ENCODE measurements around the gene UGGT2.
"Not testable (repeated sequence)": the region's sequence is repeated elsewhere in the genome, so short reads cannot be mapped to it uniquely, and the experiment has no call there.

Gene UGGT2

DNA sequence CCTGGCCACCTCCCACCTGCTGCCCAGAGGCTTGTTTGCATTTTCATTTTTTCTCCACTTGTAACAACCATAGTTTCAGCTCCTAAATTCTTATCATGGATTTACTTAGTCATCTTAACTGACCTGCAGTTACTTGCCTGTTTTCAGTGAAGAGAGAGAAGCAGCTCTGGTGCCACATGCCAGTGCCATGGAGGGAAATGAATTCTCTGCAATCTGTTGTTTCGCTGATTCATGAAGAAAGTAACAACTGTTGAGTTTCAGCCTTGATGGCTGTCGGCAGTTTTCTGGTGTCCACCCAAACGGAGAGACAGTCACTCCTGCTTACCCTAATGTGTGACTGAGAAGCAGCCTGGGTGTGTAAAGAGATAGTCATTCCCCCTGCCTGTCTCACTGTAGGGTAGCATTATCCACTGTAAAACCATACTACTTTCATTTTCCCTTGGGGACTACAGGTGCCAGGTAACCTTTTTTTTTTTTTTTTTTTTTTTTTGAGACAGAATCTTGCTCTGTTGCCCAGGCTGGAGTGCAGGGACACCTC is 260.1 kb downstream of the UGGT2 start:
- DNase-seq (ENCODE audit: low read depth): peak; percentile 61

DNA sequence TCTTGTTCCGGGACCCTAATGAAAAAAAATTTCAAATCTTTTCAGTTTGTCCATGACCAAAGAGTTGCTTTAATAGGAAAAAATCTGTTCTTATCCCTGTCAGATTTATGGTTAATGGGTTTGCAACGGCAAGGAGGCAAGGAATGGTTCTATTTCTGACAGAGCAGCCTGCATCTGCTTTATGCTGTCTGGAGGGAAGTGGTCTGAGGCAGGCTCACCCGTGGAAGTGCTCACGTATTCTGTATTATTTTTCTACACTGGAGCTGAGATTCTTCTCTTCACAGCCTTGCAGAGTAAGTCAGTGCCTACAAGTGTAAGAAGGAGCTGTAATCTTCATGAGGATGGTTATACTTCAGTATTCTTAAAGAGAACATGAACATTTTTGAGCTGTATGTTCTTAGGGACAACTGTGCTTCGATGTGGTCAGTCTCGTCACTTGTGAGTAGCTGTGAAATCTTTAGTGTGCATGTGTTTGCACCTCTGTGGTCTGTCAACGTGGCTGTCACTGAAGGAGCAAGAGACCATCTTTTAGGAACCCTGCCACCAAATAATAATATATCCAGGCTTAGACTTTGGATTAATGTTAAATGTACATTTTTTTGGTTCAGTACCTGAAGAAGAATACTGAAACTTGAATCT is 262.0 kb downstream of the UGGT2 start:
- no peak for DNase-seq (ENCODE audit: low read depth)

DNA sequence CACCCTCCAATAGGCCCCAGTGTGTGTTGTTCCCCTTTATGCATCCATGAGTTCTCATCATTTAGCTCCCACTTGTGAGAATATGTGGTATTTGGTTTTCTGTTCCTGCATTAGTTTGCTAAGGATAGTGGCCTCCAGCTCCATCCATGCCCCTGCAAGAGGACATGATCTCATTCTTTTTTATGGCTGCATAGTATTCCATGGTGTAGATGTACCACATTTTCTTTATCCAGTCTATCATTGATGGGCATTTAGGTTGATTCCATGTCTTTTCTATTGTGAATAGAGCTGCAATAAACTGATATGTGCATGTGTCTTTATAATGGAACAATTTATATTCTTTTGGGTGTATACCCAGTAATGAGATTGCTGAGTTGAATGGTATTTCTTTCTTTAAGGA is 263.9 kb downstream of the UGGT2 start:
- not testable (repeated sequence) for DNase-seq (ENCODE audit: low read depth)

DNA sequence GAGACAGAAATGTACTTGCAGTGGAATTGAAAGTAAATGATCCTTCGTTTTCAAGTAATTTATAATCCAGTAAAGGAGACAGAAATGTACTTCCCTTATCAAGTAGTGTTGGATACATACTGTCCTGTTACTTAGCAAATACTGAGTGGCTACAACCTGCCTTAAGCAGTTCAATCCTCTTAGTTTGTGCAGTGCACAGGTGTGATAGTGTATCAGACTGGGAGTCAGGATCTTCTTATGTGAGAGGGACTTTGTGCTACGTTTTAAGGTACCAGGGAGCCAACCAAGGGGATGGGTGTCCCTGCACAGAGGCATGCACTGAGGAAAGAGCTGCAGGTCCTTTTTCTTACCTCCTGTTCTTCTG is 265.1 kb downstream of the UGGT2 start:
- no peak for DNase-seq (ENCODE audit: low read depth)

DNA sequence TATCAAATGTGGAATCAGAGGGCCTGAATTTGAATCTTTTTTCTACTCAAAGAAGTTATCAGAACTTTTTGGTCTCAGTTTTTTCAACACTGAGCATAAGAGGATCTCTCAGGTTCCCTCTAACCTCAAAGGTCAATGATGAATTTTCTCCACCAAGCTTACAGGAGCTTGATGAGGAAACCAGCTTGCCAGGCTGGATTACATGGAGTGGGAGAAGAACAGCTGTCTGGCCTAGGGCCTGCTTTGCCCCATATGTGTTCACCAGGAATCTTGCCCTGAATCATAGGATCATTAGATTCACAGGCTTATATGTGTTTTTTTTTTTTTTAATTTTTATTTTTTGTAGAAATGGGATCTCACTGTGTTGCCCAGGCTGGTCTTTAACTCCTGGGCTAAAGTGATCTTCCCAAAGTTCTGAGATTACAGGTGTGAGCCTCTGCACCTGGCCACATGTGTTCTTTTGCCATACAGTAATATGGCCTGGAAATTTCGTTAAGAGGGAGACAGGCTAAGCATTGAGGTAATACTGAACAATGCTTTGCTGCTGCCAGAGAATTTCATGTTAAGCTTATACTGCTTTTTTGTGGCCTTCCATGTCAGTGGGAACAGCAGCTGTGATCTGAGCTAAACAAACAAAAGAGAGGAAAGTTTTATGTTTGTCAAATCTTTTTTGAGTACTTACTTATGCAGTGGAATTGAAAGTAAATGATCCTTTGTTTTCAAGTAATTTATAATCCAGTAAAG is 265.7 kb downstream of the UGGT2 start:
- DNase-seq (ENCODE audit: low read depth): peak; percentile 59

DNA sequence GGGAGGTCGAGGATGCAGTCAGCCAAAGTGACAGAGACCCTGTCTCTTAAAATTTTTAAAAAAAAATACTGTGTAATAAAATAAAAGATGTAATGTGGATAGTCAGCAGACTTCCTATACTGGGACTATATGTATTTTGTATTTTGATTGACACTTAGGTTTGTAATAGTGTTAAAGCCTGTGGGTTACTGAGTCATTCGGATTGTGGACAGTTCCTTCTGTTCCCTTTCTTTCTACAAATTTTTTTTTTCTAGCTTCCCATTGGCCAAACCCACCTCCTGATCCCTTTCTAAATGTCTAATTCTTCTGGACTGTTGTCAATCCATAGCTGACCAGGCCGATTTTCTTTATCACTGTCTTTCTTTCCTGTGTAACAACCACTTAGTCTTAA is 268.3 kb downstream of the UGGT2 start:
- DNase-seq (ENCODE audit: low read depth): peak; percentile 75

DNA sequence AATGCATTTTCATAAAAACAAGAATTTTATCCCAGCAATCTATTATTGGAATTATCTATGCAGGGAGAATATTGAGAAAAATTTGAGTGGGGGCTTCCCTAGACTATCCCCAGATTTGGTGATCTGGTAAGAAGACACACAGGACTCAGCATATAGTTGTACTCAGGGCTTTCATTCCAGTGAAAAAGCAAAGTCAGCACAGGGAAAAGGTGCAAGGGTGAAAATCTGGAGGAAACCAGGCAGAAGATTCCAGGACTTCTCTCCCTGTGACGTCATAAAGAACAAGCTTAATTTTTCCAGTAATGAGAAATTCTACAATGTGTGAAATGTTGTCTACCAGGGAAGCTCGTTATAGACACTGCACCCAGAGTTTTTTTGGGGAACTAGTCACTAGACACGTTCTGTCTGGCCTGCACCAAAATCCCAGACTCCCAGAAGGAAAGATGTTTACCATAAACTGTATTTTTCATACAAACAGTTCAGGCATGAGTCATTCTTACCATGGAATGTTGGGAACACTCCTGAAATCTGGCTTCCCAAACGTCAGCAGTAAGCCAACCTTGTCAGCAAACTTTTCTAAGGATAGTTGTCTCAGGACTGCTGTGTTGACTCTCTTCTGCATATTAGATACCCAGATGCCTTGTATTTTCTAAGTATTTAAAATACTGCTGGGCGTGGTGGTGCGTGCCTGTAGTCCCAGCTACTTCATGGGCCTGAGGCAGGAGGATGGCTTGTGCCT is 268.9 kb downstream of the UGGT2 start:
- DNase-seq (ENCODE audit: low read depth): peak; percentile 91

DNA sequence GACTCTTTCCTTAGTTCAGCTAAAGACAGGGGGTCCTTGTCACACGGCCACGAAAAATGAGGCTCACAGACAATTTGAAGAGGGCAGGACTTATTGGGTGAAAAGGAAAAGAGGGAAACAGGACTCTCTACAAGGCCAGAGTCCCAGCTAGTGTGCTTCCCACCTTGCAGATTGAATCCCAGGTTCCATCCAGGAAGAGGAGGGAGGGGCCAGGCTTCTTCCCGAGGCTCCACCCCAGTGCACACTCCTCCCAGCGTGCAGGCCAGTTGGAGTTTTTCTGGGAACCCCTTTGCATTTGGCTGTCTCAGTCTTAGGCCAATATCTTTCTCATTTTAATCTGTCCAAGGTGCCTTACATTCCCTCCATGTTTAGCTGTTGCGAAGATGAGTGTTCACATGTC is 269.5 kb downstream of the UGGT2 start:
- DNase-seq (ENCODE audit: low read depth): no peak

DNA sequence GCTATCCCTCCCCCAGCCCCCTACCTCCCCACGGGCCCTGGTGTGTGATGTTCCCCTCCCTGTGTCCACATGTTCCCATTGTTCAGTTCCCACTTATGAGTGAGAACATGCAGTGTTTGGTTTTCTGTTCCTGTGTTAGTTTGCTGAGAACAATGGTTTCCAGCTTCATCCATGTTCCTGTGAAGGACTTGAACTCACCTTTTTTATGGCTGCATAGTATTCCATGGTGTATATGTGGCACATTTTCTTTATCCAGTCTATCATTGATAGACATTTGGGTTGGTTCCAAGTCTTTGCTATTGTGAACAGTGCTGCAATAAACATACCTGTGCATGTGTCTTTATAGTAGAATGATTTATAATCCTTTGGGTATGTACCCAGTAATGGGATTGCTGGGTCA is 271.3 kb downstream of the UGGT2 start:
- not testable (repeated sequence) for DNase-seq (ENCODE audit: low read depth)

DNA sequence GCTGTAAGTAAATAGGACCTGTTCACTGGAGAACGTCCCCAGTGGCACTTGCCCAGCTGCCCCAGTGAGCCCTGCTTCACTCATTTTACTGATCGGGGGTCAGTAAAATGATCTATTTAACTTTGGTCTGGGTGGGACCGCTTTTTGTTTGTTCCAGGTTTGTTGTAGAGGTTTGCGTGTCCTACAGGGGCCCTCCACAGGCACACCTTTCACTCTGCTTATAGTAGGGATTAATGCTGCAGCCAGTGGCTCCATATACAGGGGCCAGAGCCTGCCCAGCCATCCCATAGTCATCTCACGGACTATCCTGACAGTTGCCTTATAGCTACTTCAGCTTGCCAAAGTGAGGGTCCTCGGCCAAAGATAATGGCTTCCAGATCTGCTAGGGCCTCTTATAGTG is 272.2 kb downstream of the UGGT2 start:
- DNase-seq (ENCODE audit: low read depth): no peak

DNA sequence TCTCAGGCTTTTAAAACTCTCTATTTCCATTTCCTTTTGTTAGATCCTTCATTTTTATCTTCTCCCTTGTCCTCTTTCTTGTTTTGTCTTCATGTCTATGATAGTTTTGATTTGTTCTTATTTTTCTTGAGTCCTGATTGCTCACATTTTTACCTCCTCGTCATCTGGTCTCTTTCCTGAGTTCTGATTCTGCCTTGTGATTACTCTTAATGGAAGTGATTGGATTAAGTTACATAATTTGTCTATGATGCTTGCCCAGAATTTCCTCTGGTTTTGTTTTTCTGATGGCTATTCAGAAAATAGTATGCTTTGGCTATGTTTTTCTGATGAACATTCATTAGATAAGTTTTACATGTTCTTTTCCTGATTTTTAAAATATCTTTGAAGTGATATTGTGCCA is 273.7 kb downstream of the UGGT2 start:
- no peak for DNase-seq (ENCODE audit: low read depth)

DNA sequence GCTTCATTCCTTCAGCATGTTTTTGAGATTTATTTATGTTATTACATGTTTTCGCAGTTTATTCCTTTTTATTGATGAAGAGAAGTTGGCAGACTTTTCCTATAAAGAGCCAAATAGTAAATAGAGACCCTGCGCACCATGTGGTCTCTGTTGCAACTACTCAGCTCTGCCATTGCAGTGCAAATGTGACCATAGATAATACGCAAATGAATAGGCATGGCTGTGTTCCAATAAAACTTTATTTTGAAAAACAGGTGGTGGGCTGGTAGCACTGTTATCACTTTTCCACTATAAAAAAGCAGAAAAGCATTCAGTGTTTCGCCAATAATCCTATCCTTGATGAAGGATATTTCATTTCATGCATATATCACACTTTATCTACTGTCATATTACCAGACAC is 281.3 kb downstream of the UGGT2 start:
- DNase-seq (ENCODE audit: low read depth): no peak

DNA sequence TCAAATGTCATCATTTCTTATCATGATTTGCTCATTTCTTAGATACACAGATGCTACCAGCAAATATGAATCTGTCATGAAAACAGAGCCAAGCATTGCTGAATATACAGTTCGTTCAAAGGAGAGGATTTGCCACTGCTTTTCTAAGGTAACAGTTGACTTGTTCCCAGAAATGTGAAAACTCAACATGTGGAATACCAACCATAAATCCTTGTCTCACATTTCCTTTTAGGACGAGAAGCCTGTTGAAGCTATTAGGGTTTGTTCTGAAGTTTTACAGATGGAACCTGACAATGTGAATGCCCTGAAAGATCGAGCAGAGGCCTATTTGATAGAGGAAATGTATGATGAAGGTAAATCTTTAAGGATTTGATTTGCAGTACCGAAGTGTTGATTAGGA is 289.6 kb downstream of the UGGT2 start:
- DNase-seq (ENCODE audit: low read depth): no peak

DNA sequence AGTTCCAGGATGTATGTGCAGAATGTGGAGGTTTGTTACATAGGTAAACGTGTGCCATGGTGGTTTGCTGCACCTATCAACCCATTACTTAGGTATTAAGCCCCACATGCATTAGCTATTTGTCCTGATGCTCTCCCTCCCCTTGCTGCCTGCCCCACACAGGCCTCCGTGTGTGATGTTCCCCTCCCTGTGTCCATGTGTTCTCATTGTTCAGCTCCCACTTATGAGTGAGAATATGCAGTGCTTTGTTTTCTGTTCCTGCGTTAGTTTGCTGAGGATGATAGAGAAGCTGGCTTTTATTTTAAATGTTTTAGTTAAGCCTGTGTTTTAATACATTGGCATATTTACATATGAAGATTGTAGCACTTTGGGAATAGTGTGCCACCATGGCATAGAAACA is 290.6 kb downstream of the UGGT2 start:
- not testable (repeated sequence) for DNase-seq (ENCODE audit: low read depth)

DNA sequence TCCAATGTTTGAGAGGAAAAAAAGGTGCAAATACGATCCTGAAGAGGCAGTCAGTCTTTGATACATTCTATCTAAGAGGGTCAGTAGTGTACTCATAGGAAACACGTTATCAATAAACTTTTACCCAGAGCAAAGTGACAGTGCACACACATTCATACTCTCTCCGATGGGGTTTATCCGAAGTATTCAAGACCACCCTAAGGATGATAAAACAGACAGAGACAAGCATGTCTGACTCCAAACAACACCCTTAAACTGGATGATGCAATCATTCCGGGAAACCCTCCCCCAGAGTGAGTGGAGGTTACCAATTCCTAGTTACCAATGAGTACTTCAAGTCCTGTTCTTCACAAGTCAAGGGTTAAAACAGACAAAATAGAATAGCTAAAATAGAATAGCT is 297.1 kb downstream of the UGGT2 start:
- DNase-seq (ENCODE audit: low read depth): peak; percentile 8

DNA sequence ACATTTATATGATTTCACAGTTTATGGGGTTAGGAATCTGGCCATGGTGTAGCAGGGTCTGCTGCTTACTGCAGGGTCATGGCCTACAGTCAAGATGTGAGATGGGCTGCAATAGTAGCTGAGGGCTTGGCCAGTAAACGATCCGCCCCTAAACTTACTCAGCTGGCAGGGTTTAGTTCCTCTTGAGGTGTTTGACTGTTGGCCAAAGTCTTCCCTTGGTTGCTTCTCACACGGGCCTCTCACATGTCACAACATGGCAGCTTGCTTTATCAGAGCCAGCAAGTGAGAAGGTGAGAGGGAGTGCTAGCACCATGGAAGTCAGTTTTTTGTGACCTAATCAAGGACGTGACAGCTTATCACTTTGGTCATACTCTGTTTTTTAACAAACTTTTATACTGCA is 299.1 kb downstream of the UGGT2 start:
- DNase-seq (ENCODE audit: low read depth): no peak

DNA sequence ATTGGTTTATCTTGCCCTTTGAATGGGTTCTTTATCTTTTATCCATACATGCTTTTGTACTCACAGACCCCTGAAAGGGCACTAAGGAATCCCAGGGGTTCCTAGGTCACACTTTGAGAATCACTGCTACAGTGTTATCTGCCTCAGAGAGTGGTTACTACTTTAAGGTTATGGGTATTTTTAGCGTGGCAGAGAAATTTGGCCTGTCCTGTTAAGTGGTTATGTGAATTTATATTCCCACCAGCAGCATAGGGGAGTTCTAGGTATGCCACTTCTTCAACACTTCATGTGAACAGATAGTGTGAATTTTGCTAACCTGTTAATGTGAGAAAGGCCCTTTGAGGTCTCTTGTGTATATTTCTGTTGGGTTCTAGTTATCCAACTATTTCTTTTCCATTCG is 300.5 kb downstream of the UGGT2 start:
- no peak for DNase-seq (ENCODE audit: low read depth)
